Lung (tissue), 12 donors: ENCODE results near the gene UBLCP1. TPM values are rescaled to one million over a fixed set of nuclear protein-coding genes. Genes with fewer than 3 reads are reported as not detected.

Experiments used
- ATAC-seq: fragments of 200-7000 bp; cut with Tn5 transposase; one replicate; pipeline ENCODE4 v1.9.1; 2020; ENCODE audit warnings: moderate number of reproducible peaks; ENCODE audit not compliant: insufficient read depth, low FRiP score
- DNase-seq, 3 donors: peaks; one replicate each; pipeline ENCODE4 v3.0.0-alpha.2; 2013 to 2017
- H3K27ac ChIP-seq, 2 donors: one replicate each; pipeline ENCODE4 v1.5.1; 2013; ENCODE audit warnings: mild to moderate bottlenecking in 2 of 2, moderate library complexity in 2 of 2, control low read depth in 1 of 2, inconsistent platforms in 1 of 2, low read depth in 1 of 2, low read length in 1 of 2
- H3K27me3 ChIP-seq, 3 donors: one replicate each; pipeline ENCODE4 v1.5.1; 2013; ENCODE audit warnings: low read length in 2 of 3; ENCODE audit not compliant: control insufficient read depth in 3 of 3, insufficient read depth in 3 of 3
- H3K36me3 ChIP-seq, 4 donors: one replicate each; pipeline ENCODE4 v1.5.1; 2013; ENCODE audit warnings: low read length in 4 of 4, mild to moderate bottlenecking in 1 of 4, moderate library complexity in 1 of 4; ENCODE audit not compliant: control insufficient read depth in 4 of 4, insufficient read depth in 4 of 4
- H3K4me1 ChIP-seq, 5 donors: one replicate each; pipeline ENCODE4 v1.5.1; 2013; ENCODE audit warnings: low read length in 5 of 5, mild to moderate bottlenecking in 2 of 5, moderate library complexity in 1 of 5; ENCODE audit not compliant: control insufficient read depth in 5 of 5, insufficient read depth in 5 of 5
- H3K4me3 ChIP-seq: one replicate; pipeline ENCODE4 v1.5.1; 2013; ENCODE audit warnings: mild to moderate bottlenecking, control low read depth, moderate library complexity
- H3K9ac ChIP-seq, 2 donors: one replicate each; pipeline ENCODE4 v1.5.1; 2013; ENCODE audit warnings: low read length in 2 of 2, control low read depth in 1 of 2; ENCODE audit not compliant: insufficient read depth in 1 of 2
- H3K9me3 ChIP-seq, 4 donors: one replicate each; pipeline ENCODE4 v1.5.1; 2013; ENCODE audit warnings: low read length in 3 of 4, mild to moderate bottlenecking in 1 of 4, moderate library complexity in 1 of 4; ENCODE audit not compliant: control insufficient read depth in 4 of 4, insufficient read depth in 3 of 4
- CTCF ChIP-seq: IDR thresholded peaks from 2 replicates; pipeline ENCODE4 v1.5.1; 2012; ENCODE audit warnings: mild to moderate bottlenecking; ENCODE audit errors: control extremely low read depth, extremely low read depth
- WGBS, 2 donors: extraction: QIAGEN DNeasy Blood & Tissue Kit; methylation state at CpG; one replicate each; pipeline ENCODE4 v1.1.7; 2013; 5-methylcytosine and 5-hydroxymethylcytosine counted together
- polyA plus RNA-seq, 2 donors: library from polyadenylated mRNA; stranded (reverse); fragments of 200-250 nt; gene quantifications; one replicate each; pipeline ENCODE4 v1.2.1, GENCODE V29; 2013
- total RNA-seq, 2 donors: library from RNA; depleted of rRNA in 1 of 2; stranded (reverse); fragments of >200 nt in 1 of 2; gene quantifications; one replicate each; pipeline ENCODE4 v1.2.1, GENCODE V29; 2014 to 2021
- donor health status: control.
- donor health status: control.
- donor health status: Bipolar disorder and iron deficiency.
- donor health status: healthy.
- donor health status: DM: yes; HTN: yes; CAD: no.

Gene UBLCP1
- total and polyA plus RNA-seq, 4 donors: 19.0 to 27.4 (median 25.0) TPM

GRCh38 chr5:159216454-159216853 lies 46.6 kb upstream of the UBLCP1 start:
- no peak for ATAC-seq
- DNase-seq: no peak
- Histone ChIP-seq H3K4me3 (no peak overlapping the region), H3K9me3 (no peaks in the 10 kb centered on the region), H3K27ac (no peak overlapping the region), H3K27me3 (peaks cover 0 to 5% (median 0%) of the 10 kb centered on the region in 3 donors), H3K9ac (no peak overlapping the region), H3K4me1 (peaks cover 0 to 6% (median 1%) of the 10 kb centered on the region in 5 donors), H3K36me3 (no peaks in the 10 kb centered on the region)
- WGBS, 2 donors: 62 to 71% methylated on average over 2 of the region's 2 CpGs
- no peak for TF ChIP-seq CTCF

GRCh38 chr5:159217236-159217635 lies 45.9 kb upstream of the UBLCP1 start:
- Histone ChIP-seq H3K27me3 (peaks cover 0 to 5% (median 0%) of the 10 kb centered on the region in 3 donors), H3K9me3 (no peaks in the 10 kb centered on the region), H3K4me3 (no peak overlapping the region), H3K36me3 (no peaks in the 10 kb centered on the region), H3K27ac (no peak overlapping the region), H3K9ac (no peak overlapping the region), H3K4me1 (peaks cover 0 to 5% (median under 1%) of the 10 kb centered on the region in 5 donors)
- no peak for TF ChIP-seq CTCF
- DNase-seq (no peak), ATAC-seq (no peak)
- WGBS, 2 donors: 88 to 98% methylated on average over 2 of the region's 2 CpGs

GRCh38 chr5:159218595-159219023 lies 44.5 kb upstream of the UBLCP1 start:
- Histone ChIP-seq H3K27ac (no peak overlapping the region), H3K36me3 (no peaks in the 10 kb centered on the region), H3K9me3 (no peaks in the 10 kb centered on the region), H3K27me3 (peaks cover 0 to 5% (median 0%) of the 10 kb centered on the region in 3 donors), H3K9ac (no peak overlapping the region), H3K4me3 (no peak overlapping the region), H3K4me1 (peaks cover 0 to 5% (median 0%) of the 10 kb centered on the region in 5 donors)
- ATAC-seq (no peak), DNase-seq (no peak)
- WGBS, 2 donors: 51 to 63% methylated on average over 2 of the region's 2 CpGs
- TF ChIP-seq CTCF: no peak

- Histone ChIP-seq H3K27ac (no peak overlapping the region), H3K36me3 (no peaks in the 10 kb centered on the region), H3K4me1 (peaks cover 0 to 5% (median 0%) of the 10 kb centered on the region in 5 donors), H3K9me3 (no peaks in the 10 kb centered on the region), H3K4me3 (no peak overlapping the region), H3K27me3 (no peaks in the 10 kb centered on the region), H3K9ac (no peak overlapping the region)
- WGBS, 2 donors: 48 to 71% methylated on average over 5 of the region's 5 CpGs
- TF ChIP-seq CTCF: no peak
- no peak for ATAC-seq
- no peak for DNase-seq
Measured at GRCh38 chr5:159220206-159220605, 42.9 kb upstream of the UBLCP1 start.
